Astrocyte (in vitro differentiated cells and primary cell): ENCODE measurements around the gene LCN1. TPM values are rescaled to one million over a fixed set of nuclear protein-coding genes. Genes with fewer than 3 reads are reported as not detected.

Experiments
- DNase-seq: peaks from one replicate; pipeline ENCODE4 v3.0.0-alpha.2; 2010; ENCODE audit warnings: low read depth
- FAIRE-seq: peaks from 2 replicates; lab custom pipeline; 2011; peaks lifted over from hg19 to GRCh38; lab: Jason Lieb, UNC
- H2AFZ ChIP-seq: 2 replicates; pipeline ENCODE4 v1.6.0; 2012; ENCODE audit warnings: low read depth, low read length, inconsistent platforms
- H3K27ac ChIP-seq: 2 replicates; pipeline ENCODE4 v1.5.1; 2011; ENCODE audit warnings: low read depth, low read length, inconsistent platforms
- H3K27me3 ChIP-seq: 2 replicates; pipeline ENCODE4 v1.6.0; 2011; ENCODE audit warnings: low read length, inconsistent platforms; ENCODE audit not compliant: insufficient read depth
- H3K36me3 ChIP-seq: 2 replicates; pipeline ENCODE4 v1.5.1; 2011; ENCODE audit warnings: low read length, inconsistent platforms; ENCODE audit not compliant: insufficient read depth
- H3K4me1 ChIP-seq: 2 replicates; pipeline ENCODE4 v1.5.1; 2011; ENCODE audit warnings: low read length, inconsistent platforms; ENCODE audit not compliant: insufficient read depth
- H3K4me2 ChIP-seq: 2 replicates; pipeline ENCODE4 v1.6.0; 2012; ENCODE audit warnings: low read length, inconsistent platforms
- H3K4me3 ChIP-seq: 2 replicates; pipeline ENCODE4 v1.5.1; 2011; ENCODE audit warnings: low read depth, mild to moderate bottlenecking, low read length, inconsistent platforms; ENCODE audit not compliant: insufficient read depth
- H3K79me2 ChIP-seq: 2 replicates; pipeline ENCODE4 v1.6.0; 2012; ENCODE audit warnings: mild to moderate bottlenecking, low read length, inconsistent platforms; ENCODE audit not compliant: insufficient read depth
- H3K9ac ChIP-seq: 2 replicates; pipeline ENCODE4 v1.6.0; 2012; ENCODE audit warnings: mild to moderate bottlenecking, low read length, inconsistent platforms
- H3K9me3 ChIP-seq: 2 replicates; pipeline ENCODE4 v1.5.1; 2012; ENCODE audit warnings: low read depth, mild to moderate bottlenecking, low read length, inconsistent platforms; ENCODE audit not compliant: insufficient read depth
- H4K20me1 ChIP-seq: 2 replicates; pipeline ENCODE4 v1.6.0; 2012; ENCODE audit warnings: low read length, inconsistent platforms; ENCODE audit not compliant: insufficient read depth
- H3K27ac Mint-ChIP-seq: one replicate; pipeline ENCODE4 v1.8.0; 2021; ENCODE audit warnings: mild to moderate bottlenecking, mixed read lengths; ENCODE audit not compliant: unreplicated experiment
- H3K27me3 Mint-ChIP-seq: one replicate; pipeline ENCODE4 v1.8.0; 2021; ENCODE audit warnings: low read depth, mixed read lengths; ENCODE audit not compliant: unreplicated experiment
- H3K36me3 Mint-ChIP-seq: one replicate; pipeline ENCODE4 v1.8.0; 2021; ENCODE audit warnings: low read depth, mixed read lengths; ENCODE audit not compliant: unreplicated experiment
- H3K4me1 Mint-ChIP-seq: one replicate; pipeline ENCODE4 v1.8.0; 2021; ENCODE audit warnings: low read depth, mixed read lengths; ENCODE audit not compliant: unreplicated experiment
- H3K4me3 Mint-ChIP-seq: one replicate; pipeline ENCODE4 v1.8.0; 2021; ENCODE audit warnings: mild to moderate bottlenecking, moderate library complexity, mixed read lengths; ENCODE audit not compliant: unreplicated experiment
- H3K9me3 Mint-ChIP-seq: one replicate; pipeline ENCODE4 v1.8.0; 2021; ENCODE audit warnings: mild to moderate bottlenecking, mixed read lengths; ENCODE audit not compliant: unreplicated experiment
- EZH2 ChIP-seq: IDR thresholded peaks from 2 replicates; pipeline ENCODE4 v1.6.1; 2012; ENCODE audit warnings: mild to moderate bottlenecking, low read length, inconsistent platforms; ENCODE audit not compliant: insufficient read depth
- total RNA-seq: library from RNA; stranded (reverse); gene quantifications from 2 replicates; pipeline ENCODE4 v1.2.1, GENCODE V29; 2021
- TF ChIP-seq, protein P1 (sequence below): IDR thresholded peaks from 2 replicates; pipeline ENCODE4 v1.5.1; 2011; ENCODE audit warnings: low read depth, mild to moderate bottlenecking, inconsistent platforms, low read length, moderate library complexity; ENCODE audit not compliant: insufficient read depth

LCN1 gene
- total RNA-seq, 1 donor from 2014 or later, result not detected

DNA sequence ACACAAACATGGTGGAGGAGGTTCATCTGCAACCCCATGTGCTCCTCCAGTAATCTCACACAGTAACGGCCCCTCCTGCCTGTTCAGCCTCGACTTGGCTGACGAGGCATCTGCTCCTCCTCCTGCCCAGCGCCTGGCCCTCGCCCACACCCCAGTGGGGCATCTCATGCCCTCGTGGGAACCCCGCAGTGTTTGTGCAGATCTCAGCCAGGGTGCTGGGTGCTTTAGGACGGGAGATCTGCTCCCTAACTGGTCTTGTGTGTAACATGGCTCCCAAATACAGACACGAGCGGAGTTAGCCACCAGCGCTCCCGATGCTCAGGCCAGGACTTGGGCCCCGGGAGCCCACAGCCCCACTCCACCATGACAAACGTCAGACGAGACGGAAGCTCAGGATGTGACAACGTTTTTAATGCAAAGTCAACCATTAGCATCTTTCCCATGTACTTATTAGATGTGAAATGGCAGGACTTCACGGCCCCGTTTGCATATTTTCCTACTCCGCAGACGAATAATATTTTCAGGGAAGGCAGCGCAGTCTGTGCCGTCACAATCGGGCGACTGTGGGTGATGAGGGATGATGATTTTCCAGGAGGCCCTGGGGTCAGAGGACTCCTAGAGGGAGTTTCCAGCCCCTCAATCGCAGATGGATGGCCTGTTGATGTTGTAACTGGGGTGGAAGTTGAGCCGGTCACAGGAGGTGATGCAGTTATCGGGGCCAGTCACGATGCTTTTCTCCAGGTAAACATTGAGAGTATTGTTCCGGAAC is 26.3 kb upstream of the LCN1 start:
- DNase-seq, result no peak
- H3K27me3 Mint-ChIP-seq, result no peaks in the 10 kb centered on the region
- H3K79me2 ChIP-seq, result no peaks in the 10 kb centered on the region
- no peak overlapping the region for H3K27ac Mint-ChIP-seq
- H3K4me2 ChIP-seq, result no peak overlapping the region
- H2AFZ ChIP-seq, result no peak overlapping the region
- H3K4me1 Mint-ChIP-seq, result peaks cover 2% of the 10 kb centered on the region
- no peaks in the 10 kb centered on the region for H3K27me3 ChIP-seq
- H3K4me1 ChIP-seq, result peaks cover 5% of the 10 kb centered on the region
- no peak for FAIRE-seq
- no peaks in the 10 kb centered on the region for H4K20me1 ChIP-seq
- H3K36me3 Mint-ChIP-seq, result no peaks in the 10 kb centered on the region
- no peaks in the 10 kb centered on the region for H3K9me3 Mint-ChIP-seq
- H3K4me3 Mint-ChIP-seq, result no peak overlapping the region
- TF ChIP-seq, protein P1, sequence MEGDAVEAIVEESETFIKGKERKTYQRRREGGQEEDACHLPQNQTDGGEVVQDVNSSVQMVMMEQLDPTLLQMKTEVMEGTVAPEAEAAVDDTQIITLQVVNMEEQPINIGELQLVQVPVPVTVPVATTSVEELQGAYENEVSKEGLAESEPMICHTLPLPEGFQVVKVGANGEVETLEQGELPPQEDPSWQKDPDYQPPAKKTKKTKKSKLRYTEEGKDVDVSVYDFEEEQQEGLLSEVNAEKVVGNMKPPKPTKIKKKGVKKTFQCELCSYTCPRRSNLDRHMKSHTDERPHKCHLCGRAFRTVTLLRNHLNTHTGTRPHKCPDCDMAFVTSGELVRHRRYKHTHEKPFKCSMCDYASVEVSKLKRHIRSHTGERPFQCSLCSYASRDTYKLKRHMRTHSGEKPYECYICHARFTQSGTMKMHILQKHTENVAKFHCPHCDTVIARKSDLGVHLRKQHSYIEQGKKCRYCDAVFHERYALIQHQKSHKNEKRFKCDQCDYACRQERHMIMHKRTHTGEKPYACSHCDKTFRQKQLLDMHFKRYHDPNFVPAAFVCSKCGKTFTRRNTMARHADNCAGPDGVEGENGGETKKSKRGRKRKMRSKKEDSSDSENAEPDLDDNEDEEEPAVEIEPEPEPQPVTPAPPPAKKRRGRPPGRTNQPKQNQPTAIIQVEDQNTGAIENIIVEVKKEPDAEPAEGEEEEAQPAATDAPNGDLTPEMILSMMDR, result no peak
- no peak for TF ChIP-seq EZH2
- H3K9ac ChIP-seq, result no peak overlapping the region
- H3K36me3 ChIP-seq, result no peaks in the 10 kb centered on the region
- no peaks in the 10 kb centered on the region for H3K9me3 ChIP-seq
- H3K27ac ChIP-seq, result no peak overlapping the region
- H3K4me3 ChIP-seq, result no peak overlapping the region

DNA sequence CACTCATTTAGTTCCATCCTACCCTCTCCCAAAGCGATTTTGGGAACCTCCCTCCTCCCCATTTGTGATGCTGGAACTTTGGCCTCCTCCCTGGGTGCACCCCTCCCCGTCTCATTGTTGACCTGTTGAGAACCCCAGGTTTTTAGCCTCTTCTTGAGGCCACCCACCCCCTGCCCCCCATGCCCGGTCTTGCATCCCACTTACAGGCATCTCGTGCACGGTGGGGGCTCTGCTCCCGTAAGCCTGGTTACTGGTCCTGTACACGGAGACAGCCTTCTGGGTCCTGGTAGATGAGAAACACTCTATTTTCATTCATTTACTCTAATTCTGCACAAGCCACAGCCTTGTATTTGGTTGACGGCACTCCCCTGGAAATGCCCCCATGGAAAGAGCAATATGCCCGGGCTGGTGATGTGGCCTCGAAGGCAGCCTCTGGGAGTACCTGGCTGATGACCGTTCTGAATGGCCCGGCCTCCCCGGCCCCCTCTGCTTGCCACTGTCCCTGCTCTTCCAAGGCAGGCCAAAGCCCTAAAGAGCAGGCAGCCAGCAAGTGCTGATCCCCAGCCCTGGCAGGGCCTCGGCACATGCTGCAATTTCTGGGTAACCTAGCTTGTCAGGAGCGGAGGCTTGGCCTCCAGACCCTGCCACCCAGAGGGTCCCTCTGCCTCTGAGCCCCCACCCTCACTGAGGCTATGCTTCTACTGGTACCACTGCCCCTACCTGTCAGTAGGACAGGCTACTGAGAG is 22.7 kb upstream of the LCN1 start:
- Histone ChIP-seq H3K36me3 (no peaks in the 10 kb centered on the region), H3K4me1 (peaks cover 14% of the 10 kb centered on the region), H2AFZ (peak overlapping the region; percentile 87), H3K4me2 (peak overlapping the region; percentile 93), H3K4me3 (no peak overlapping the region), H3K27ac (no peak overlapping the region), H3K9ac (no peak overlapping the region), H3K9me3 (no peaks in the 10 kb centered on the region), H4K20me1 (peaks cover 22% of the 10 kb centered on the region), H3K79me2 (peaks cover 27% of the 10 kb centered on the region), H3K27me3 (no peaks in the 10 kb centered on the region)
- Mint-ChIP-seq H3K27ac (no peak overlapping the region), H3K4me3 (peak overlapping the region; percentile 85), H3K27me3 (no peaks in the 10 kb centered on the region), H3K9me3 (no peaks in the 10 kb centered on the region), H3K36me3 (peaks cover 7% of the 10 kb centered on the region), H3K4me1 (peaks cover 7% of the 10 kb centered on the region)
- no peak for DNase-seq
- TF ChIP-seq, protein P1, result no peak
- no peak for TF ChIP-seq EZH2
- FAIRE-seq, result no peak
